ENCODE data around the gene LAMB1. TPM values are rescaled to one million over a fixed set of nuclear protein-coding genes. Genes with fewer than 3 reads are reported as not detected.

Gene LAMB1
- total RNA-seq, 5 donors from 2014 or later (not counting 1 experiment from before 2014, with no cell fraction given), result 0.56 to 1.4 (median 1.0) TPM; not detected in 2

GRCh38 chr7:107917763-107918651, 85.0 kb downstream of the LAMB1 start:
- Histone ChIP-seq H3K36me3 (ENCODE audit: control insufficient read depth in 2 of 2, extremely low read depth in 1 of 2, insufficient read depth in 1 of 2, low read length in 1 of 2) (peaks cover 4 to 54% of the 10 kb centered on the region in 2 donors), H3K4me3 (ENCODE audit: control insufficient read depth in 1 of 2, extremely low read depth in 1 of 2, low read length in 1 of 2) (no peak overlapping the region), H3K9me3 (no peaks in the 10 kb centered on the region), H3K27me3 (replicated peaks in 1 of 2; ENCODE audit: control insufficient read depth in 2 of 2, extremely low read depth in 1 of 2, insufficient read depth in 2 of 2, low read length in 1 of 2) (no peaks in the 10 kb centered on the region), H3K4me1 (ENCODE audit: control insufficient read depth in 1 of 2, extremely low read depth in 1 of 2, insufficient read depth in 2 of 2, low read length in 2 of 2) (peaks cover 0 to 7% of the 10 kb centered on the region in 2 experiments), H3K27ac (ENCODE audit: low read length) (no peak overlapping the region)
- H3K27me3 Mint-ChIP-seq, result no peaks in the 10 kb centered on the region
- H3K36me3 Mint-ChIP-seq, result peaks cover 80% of the 10 kb centered on the region
- no peaks in the 10 kb centered on the region for H3K9me3 Mint-ChIP-seq
- H3K4me3 Mint-ChIP-seq, result no peak overlapping the region
- ChIA-PET POLR2A (no interaction called here), CTCF (no interaction called here)
- peaks cover 32 to 42% (median 35%) of the 10 kb centered on the region in 3 donors for H3K4me1 Mint-ChIP-seq
- DNase-seq (no peak), ATAC-seq (replicated peaks in 1 of 4) (no peak)
- 78% methylated on average over 3 of the region's 3 CpGs for WGBS (ENCODE audit: insufficient coverage)
- H3K27ac Mint-ChIP-seq, result peak overlapping the region in 1 of 2 donors; percentile 9

- POLR2A ChIA-PET, result no interaction called here
- Histone ChIP-seq H3K9me3 (no peaks in the 10 kb centered on the region), H3K36me3 (ENCODE audit: control insufficient read depth in 2 of 2, extremely low read depth in 1 of 2, insufficient read depth in 1 of 2, low read length in 1 of 2) (peaks cover 4 to 62% of the 10 kb centered on the region in 2 donors), H3K4me1 (ENCODE audit: control insufficient read depth in 1 of 2, extremely low read depth in 1 of 2, insufficient read depth in 2 of 2, low read length in 2 of 2) (peaks cover 0 to 3% of the 10 kb centered on the region in 2 experiments), H3K27me3 (replicated peaks in 1 of 2; ENCODE audit: control insufficient read depth in 2 of 2, extremely low read depth in 1 of 2, insufficient read depth in 2 of 2, low read length in 1 of 2) (no peaks in the 10 kb centered on the region), H3K4me3 (ENCODE audit: control insufficient read depth in 1 of 2, extremely low read depth in 1 of 2, low read length in 1 of 2) (no peak overlapping the region), H3K27ac (ENCODE audit: low read length) (no peak overlapping the region)
- peaks cover 27 to 37% (median 32%) of the 10 kb centered on the region in 3 donors for H3K4me1 Mint-ChIP-seq
- no peaks in the 10 kb centered on the region for H3K27me3 Mint-ChIP-seq
- DNase-seq (no peak), ATAC-seq (replicated peaks in 1 of 4) (no peak)
- H3K9me3 Mint-ChIP-seq, result peaks cover 3 to 4% (median 3%) of the 10 kb centered on the region in 3 donors
- WGBS (ENCODE audit: insufficient coverage), result no CpG with 5 or more reads among the region's 2 CpGs
- H3K27ac Mint-ChIP-seq, result no peak overlapping the region
- CTCF ChIA-PET, result no interaction called here
- peaks cover 80% of the 10 kb centered on the region for H3K36me3 Mint-ChIP-seq
- H3K4me3 Mint-ChIP-seq, result no peak overlapping the region
Measured at GRCh38 chr7:107915541-107915940, 87.4 kb downstream of the LAMB1 start.

DNA sequence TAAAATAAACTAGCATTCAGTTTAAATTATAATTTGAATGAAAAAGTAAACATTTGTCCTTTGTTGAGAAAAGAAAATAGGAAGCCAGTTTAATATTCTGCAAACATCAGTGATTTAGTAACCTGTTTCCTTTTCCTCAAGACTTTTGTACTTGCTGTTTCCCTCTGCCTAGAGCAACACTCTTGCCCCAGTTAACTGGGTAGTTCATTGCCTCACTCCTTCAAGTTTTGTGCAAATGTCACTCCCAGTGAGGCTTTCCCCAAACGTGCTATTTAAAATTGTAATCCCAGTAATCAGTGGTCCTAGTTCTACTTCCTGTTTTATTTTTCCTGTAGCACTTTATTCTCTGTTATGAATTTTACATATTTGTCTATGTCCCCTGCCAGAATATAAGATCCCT, 88.1 kb downstream of the LAMB1 start:
- ChIA-PET POLR2A (no interaction called here), CTCF (no interaction called here)
- H3K9me3 Mint-ChIP-seq, result peaks cover 3 to 4% (median 3%) of the 10 kb centered on the region in 3 donors
- H3K27me3 Mint-ChIP-seq, result no peaks in the 10 kb centered on the region
- no peaks in the 10 kb centered on the region for H3K4me1 ChIP-seq (ENCODE audit: control insufficient read depth in 1 of 2, extremely low read depth in 1 of 2, insufficient read depth in 2 of 2, low read length in 2 of 2)
- no peak for ATAC-seq (replicated peaks in 1 of 4)
- WGBS (ENCODE audit: insufficient coverage), result no CpG with 5 or more reads among the region's 1 CpG
- no peak overlapping the region for H3K4me3 ChIP-seq (ENCODE audit: control insufficient read depth in 1 of 2, extremely low read depth in 1 of 2, low read length in 1 of 2)
- H3K36me3 Mint-ChIP-seq, result peaks cover 80% of the 10 kb centered on the region
- H3K27ac Mint-ChIP-seq, result no peak overlapping the region
- no peaks in the 10 kb centered on the region for H3K27me3 ChIP-seq (replicated peaks in 1 of 2; ENCODE audit: control insufficient read depth in 2 of 2, extremely low read depth in 1 of 2, insufficient read depth in 2 of 2, low read length in 1 of 2)
- no peak overlapping the region for H3K4me3 Mint-ChIP-seq
- no peak overlapping the region for H3K27ac ChIP-seq (ENCODE audit: low read length)
- DNase-seq, result no peak
- peaks cover 20 to 29% (median 29%) of the 10 kb centered on the region in 3 donors for H3K4me1 Mint-ChIP-seq
- H3K9me3 ChIP-seq, result no peaks in the 10 kb centered on the region
- H3K36me3 ChIP-seq (ENCODE audit: control insufficient read depth in 2 of 2, extremely low read depth in 1 of 2, insufficient read depth in 1 of 2, low read length in 1 of 2), result peaks cover 4 to 58% of the 10 kb centered on the region in 2 donors

DNA sequence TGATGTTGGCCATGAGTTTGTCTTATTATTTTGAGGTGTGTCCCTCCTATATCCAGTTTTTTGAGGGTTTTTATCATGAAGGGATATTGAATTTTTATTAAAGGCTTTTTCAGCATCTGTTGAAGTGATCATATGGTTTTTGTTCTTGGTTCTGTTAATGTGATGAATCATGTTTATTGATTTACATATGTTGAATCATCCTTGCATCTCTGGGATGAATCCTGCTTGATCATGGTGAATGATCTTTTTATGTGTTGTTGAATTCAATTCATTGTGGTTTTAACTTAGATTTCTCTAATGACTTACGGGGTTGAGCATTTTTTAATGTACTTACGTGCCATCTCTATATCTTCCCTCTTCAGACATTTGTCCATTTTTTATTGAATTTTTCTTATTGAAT, 89.1 kb downstream of the LAMB1 start:
- H3K27me3 ChIP-seq (replicated peaks in 1 of 2; ENCODE audit: control insufficient read depth in 2 of 2, extremely low read depth in 1 of 2, insufficient read depth in 2 of 2, low read length in 1 of 2), result no peaks in the 10 kb centered on the region
- H3K4me1 ChIP-seq (ENCODE audit: control insufficient read depth in 1 of 2, extremely low read depth in 1 of 2, insufficient read depth in 2 of 2, low read length in 2 of 2), result no peaks in the 10 kb centered on the region
- no peak for ATAC-seq (replicated peaks in 1 of 4)
- Mint-ChIP-seq H3K4me1 (peaks cover 15 to 27% (median 25%) of the 10 kb centered on the region in 3 donors), H3K36me3 (peaks cover 82% of the 10 kb centered on the region), H3K27me3 (no peaks in the 10 kb centered on the region), H3K4me3 (no peak overlapping the region), H3K9me3 (peaks cover 3 to 4% (median 3%) of the 10 kb centered on the region in 3 donors), H3K27ac (peak overlapping the region in 1 of 2 donors; percentile 25)
- ChIA-PET POLR2A (no interaction called here), CTCF (no interaction called here)
- WGBS (ENCODE audit: insufficient coverage), result no CpG with 5 or more reads among the region's 2 CpGs
- H3K9me3 ChIP-seq, result no peaks in the 10 kb centered on the region
- no peak for DNase-seq
- H3K4me3 ChIP-seq (ENCODE audit: control insufficient read depth in 1 of 2, extremely low read depth in 1 of 2, low read length in 1 of 2), result no peak overlapping the region
- H3K27ac ChIP-seq (ENCODE audit: low read length), result no peak overlapping the region
- peaks cover 4 to 55% of the 10 kb centered on the region in 2 donors for H3K36me3 ChIP-seq (ENCODE audit: control insufficient read depth in 2 of 2, extremely low read depth in 1 of 2, insufficient read depth in 1 of 2, low read length in 1 of 2)

- Histone ChIP-seq H3K9me3 (no peaks in the 10 kb centered on the region), H3K4me3 (ENCODE audit: control insufficient read depth in 1 of 2, extremely low read depth in 1 of 2, low read length in 1 of 2) (no peak overlapping the region), H3K27ac (ENCODE audit: low read length) (no peak overlapping the region), H3K36me3 (ENCODE audit: control insufficient read depth in 2 of 2, extremely low read depth in 1 of 2, insufficient read depth in 1 of 2, low read length in 1 of 2) (peaks cover 0 to 46% of the 10 kb centered on the region in 2 donors), H3K4me1 (ENCODE audit: control insufficient read depth in 1 of 2, extremely low read depth in 1 of 2, insufficient read depth in 2 of 2, low read length in 2 of 2) (no peaks in the 10 kb centered on the region), H3K27me3 (replicated peaks in 1 of 2; ENCODE audit: control insufficient read depth in 2 of 2, extremely low read depth in 1 of 2, insufficient read depth in 2 of 2, low read length in 1 of 2) (no peaks in the 10 kb centered on the region)
- Mint-ChIP-seq H3K36me3 (peaks cover 76% of the 10 kb centered on the region), H3K4me3 (no peak overlapping the region), H3K4me1 (peaks cover 15 to 27% (median 25%) of the 10 kb centered on the region in 3 donors), H3K27ac (no peak overlapping the region), H3K27me3 (no peaks in the 10 kb centered on the region), H3K9me3 (peaks cover 3 to 4% (median 3%) of the 10 kb centered on the region in 3 donors)
- POLR2A ChIA-PET, result interaction anchor here in 1 of 2 donors (0.6 kb wide), 1 partner anchor 744 kb away, joined by 4 read pairs; no protein-coding TSS in a partner anchor
- WGBS (ENCODE audit: insufficient coverage), result 100% methylated on average over 1 of the region's 2 CpGs
- ATAC-seq (replicated peaks in 1 of 4), result no peak
- CTCF ChIA-PET, result no interaction called here
- no peak for DNase-seq
Measured at GRCh38 chr7:107911981-107912380, 91.0 kb downstream of the LAMB1 start.

GRCh38 chr7:107909445-107909844, 93.5 kb downstream of the LAMB1 start:
- Histone ChIP-seq H3K36me3 (ENCODE audit: control insufficient read depth in 2 of 2, extremely low read depth in 1 of 2, insufficient read depth in 1 of 2, low read length in 1 of 2) (peaks cover 0 to 51% of the 10 kb centered on the region in 2 donors), H3K27ac (ENCODE audit: low read length) (no peak overlapping the region), H3K9me3 (no peaks in the 10 kb centered on the region), H3K4me3 (ENCODE audit: control insufficient read depth in 1 of 2, extremely low read depth in 1 of 2, low read length in 1 of 2) (no peak overlapping the region), H3K27me3 (replicated peaks in 1 of 2; ENCODE audit: control insufficient read depth in 2 of 2, extremely low read depth in 1 of 2, insufficient read depth in 2 of 2, low read length in 1 of 2) (no peaks in the 10 kb centered on the region), H3K4me1 (ENCODE audit: control insufficient read depth in 1 of 2, extremely low read depth in 1 of 2, insufficient read depth in 2 of 2, low read length in 2 of 2) (no peaks in the 10 kb centered on the region)
- ChIA-PET POLR2A (no interaction called here), CTCF (interaction anchor here in 1 of 2 donors (1.0 kb wide), 1 partner anchor 9 kb away, joined by 3 read pairs; no protein-coding TSS in a partner anchor)
- Mint-ChIP-seq H3K27me3 (no peaks in the 10 kb centered on the region), H3K4me3 (no peak overlapping the region), H3K36me3 (peaks cover 79% of the 10 kb centered on the region), H3K9me3 (peaks cover 3 to 4% (median 3%) of the 10 kb centered on the region in 3 donors), H3K4me1 (peaks cover 15 to 27% (median 25%) of the 10 kb centered on the region in 3 donors), H3K27ac (no peak overlapping the region)
- DNase-seq (no peak), ATAC-seq (replicated peaks in 1 of 4) (no peak)
- no CpG with 5 or more reads among the region's 1 CpG for WGBS (ENCODE audit: insufficient coverage)

Measured in T-cell (primary cell).